GM04503 (cell line): ENCODE results near the gene ANO6.

Experiments used
- DNase-seq: peaks from one replicate; pipeline ENCODE4 v3.0.0-alpha.2; 2012; ENCODE audit warnings: low read depth

Gene ANO6

GRCh38 chr12:45282411-45282810, 66.5 kb downstream of the ANO6 start:
- DNase-seq = no peak

- no peak for DNase-seq
Measured at GRCh38 chr12:45284096-45284901, 68.4 kb downstream of the ANO6 start.

GRCh38 chr12:45285717-45286116, 69.8 kb downstream of the ANO6 start:
- no peak for DNase-seq

- DNase-seq = no peak
Measured at GRCh38 chr12:45286621-45287020, 70.7 kb downstream of the ANO6 start.

- no peak for DNase-seq
Measured at GRCh38 chr12:45289245-45290215, 73.6 kb downstream of the ANO6 start.

- peak; percentile 42 for DNase-seq
Measured at GRCh38 chr12:45290216-45290605, 74.3 kb downstream of the ANO6 start.

GRCh38 chr12:45291518-45291917, 75.6 kb downstream of the ANO6 start:
- DNase-seq = no peak

GRCh38 chr12:45292486-45293195, 76.7 kb downstream of the ANO6 start:
- DNase-seq = no peak

GRCh38 chr12:45294906-45295305, 79.0 kb downstream of the ANO6 start:
- DNase-seq = no peak

- DNase-seq = no peak
Measured at GRCh38 chr12:45296046-45296586, 80.2 kb downstream of the ANO6 start.

- no peak for DNase-seq
Measured at GRCh38 chr12:45298047-45298446, 82.2 kb downstream of the ANO6 start.

GRCh38 chr12:45298721-45299692, 83.1 kb downstream of the ANO6 start:
- DNase-seq = peak; percentile 88

GRCh38 chr12:45302621-45303369, 86.9 kb downstream of the ANO6 start:
- no peak for DNase-seq

- no peak for DNase-seq
Measured at GRCh38 chr12:45303945-45304344, 88.0 kb downstream of the ANO6 start.

GRCh38 chr12:45304514-45305178, 88.8 kb downstream of the ANO6 start:
- DNase-seq = no peak

- peak; percentile 70 for DNase-seq
Measured at GRCh38 chr12:45305907-45306306, 90.0 kb downstream of the ANO6 start.

GRCh38 chr12:45309836-45310626, 94.1 kb downstream of the ANO6 start:
- DNase-seq = peak; percentile 88

- DNase-seq = no peak
Measured at GRCh38 chr12:45310627-45310968, 94.7 kb downstream of the ANO6 start.

GRCh38 chr12:45312012-45312411, 96.1 kb downstream of the ANO6 start:
- DNase-seq = no peak
